HG03025 (cell line): ENCODE data around the gene CNOT11.
"Not testable (repeated sequence)": the region's sequence is repeated elsewhere in the genome, so short reads cannot be mapped to it uniquely, and the experiment has no call there.

ENCODE experiments used
- ATAC-seq: cut with Tn5 transposase; IDR thresholded peaks from one replicate; pipeline ENCODE4 v1.9.1; 2021; ENCODE audit warnings: mild to moderate bottlenecking, moderate library complexity; ENCODE audit not compliant: unreplicated experiment, low FRiP score

The CNOT11 gene

GRCh38 chr2:101307950-101308431 is 55.3 kb downstream of the CNOT11 start:
- ATAC-seq = peak; percentile 14

- peak; percentile 58 for ATAC-seq
Measured at GRCh38 chr2:101308432-101309210, 55.9 kb downstream of the CNOT11 start, which contains the start of gene RNF149. Gene RNF149 (minus strand): TSS chr2:101308701. CDS start chr2:101308588, 113 bp downstream.

GRCh38 chr2:101310090-101310833 is 57.6 kb downstream of the CNOT11 start:
- ATAC-seq = no peak

- no peak for ATAC-seq
Measured at GRCh38 chr2:101310834-101311695, 58.4 kb downstream of the CNOT11 start.

GRCh38 chr2:101311696-101312017 is 59.0 kb downstream of the CNOT11 start:
- ATAC-seq = no peak

- ATAC-seq = not testable (repeated sequence)
Measured at GRCh38 chr2:101316568-101316967, 63.9 kb downstream of the CNOT11 start.
